GM12878 (cell line): ENCODE results near the gene DMRT2. TPM values are rescaled to one million over a fixed set of nuclear protein-coding genes. Genes with fewer than 3 reads are reported as not detected.
A peak's percentile ranks its signal among the peaks of the same experiment; 100 is the strongest.

ENCODE experiments used
- ATAC-seq: fragments of 200-7000 bp; cut with Tn5 transposase; 3 replicates; pipeline ENCODE4 v1.9.1; 2020; ENCODE audit warnings: mild to moderate bottlenecking, moderate library complexity
- BruUV-seq: library from RNA; stranded (reverse); fragments of 400-500 nt; replicated peaks from 2 replicates; lab custom pipeline; 2021; lab: Mats Ljungman, UMichigan
- CTCF ChIA-PET: fragments of 300-600 bp; sonication (Branson Sonifier 250); formaldehyde crosslinking; extraction: SDS; loops from one replicate; lab custom pipeline; 2021; ENCODE audit warnings: inconsistent platforms; lab: Yijun Ruan, JAX
- POLR2A ChIA-PET: fragments of 350-600 bp; formaldehyde crosslinking; extraction: SDS; loops from one replicate; lab custom pipeline; 2021; ENCODE audit warnings: inconsistent platforms; lab: Charles Lee
- RAD21 ChIA-PET: fragments of 300-600 bp; sonication (Branson Sonifier 250); formaldehyde crosslinking; loops from one replicate; lab custom pipeline; 2023; ENCODE audit warnings: antibody characterized with exemption; ENCODE audit not compliant: unreplicated experiment; lab: Charles Lee
- SMC1A ChIA-PET: fragments of 300-600 bp; sonication (Branson Sonifier 250); formaldehyde crosslinking; loops from one replicate; lab custom pipeline; 2023; ENCODE audit not compliant: unreplicated experiment, uncharacterized antibody; lab: Charles Lee
- DNase-seq: peaks from one replicate; pipeline ENCODE4 v3.0.0-alpha.2; 2011; ENCODE audit warnings: low read depth, low spot score
- FAIRE-seq: peaks from 3 replicates; lab custom pipeline; 2011; peaks lifted over from hg19 to GRCh38; lab: Jason Lieb, UNC
- H2AFZ ChIP-seq: 2 replicates; pipeline ENCODE4 v1.6.0; 2011; ENCODE audit warnings: low read depth, low read length, control low read depth; ENCODE audit not compliant: control insufficient read depth
- H3K27ac ChIP-seq: 2 replicates; pipeline ENCODE4 v1.5.1; 2011; ENCODE audit warnings: control low read depth; ENCODE audit not compliant: control insufficient read depth, insufficient read depth
- H3K27me3 ChIP-seq, 2 experiments: replicated peaks in 1 of 2; 2 replicates each; pipeline versions ENCODE4 v1.6.0 to v1.6.1; 2011; ENCODE audit warnings: low read length in 1 of 2; ENCODE audit not compliant: control insufficient read depth in 2 of 2, insufficient read depth in 2 of 2
- H3K36me3 ChIP-seq, 2 experiments: 2 replicates each; pipeline ENCODE4 v1.5.1; 2011; ENCODE audit warnings: low read length in 1 of 2; ENCODE audit not compliant: control insufficient read depth in 2 of 2, insufficient read depth in 2 of 2
- H3K4me1 ChIP-seq: 2 replicates; pipeline ENCODE4 v1.6.1; 2011; ENCODE audit warnings: mild to moderate bottlenecking, low read length, moderate library complexity, mixed read lengths; ENCODE audit not compliant: control insufficient read depth, insufficient read depth
- H3K4me2 ChIP-seq: 2 replicates; pipeline ENCODE4 v1.6.0; 2011; ENCODE audit warnings: control low read depth; ENCODE audit not compliant: control insufficient read depth, insufficient read depth
- H3K4me3 ChIP-seq: fragments of 200-600 bp; sonication (generic); 2 replicates; pipeline ENCODE4 v1.5.1; 2016
- H3K79me2 ChIP-seq: 2 replicates; pipeline ENCODE4 v1.6.0; 2011; ENCODE audit warnings: low read length; ENCODE audit not compliant: control insufficient read depth, insufficient read depth
- H3K9ac ChIP-seq: 2 replicates; pipeline ENCODE4 v1.8.0; 2011; ENCODE audit warnings: low read length, control low read depth, mixed read lengths; ENCODE audit not compliant: control insufficient read depth, insufficient read depth
- H3K9me3 ChIP-seq: replicated peaks from 3 replicates; pipeline ENCODE4 v1.5.1; 2011; ENCODE audit warnings: mild to moderate bottlenecking, low read length; ENCODE audit not compliant: control insufficient read depth, insufficient read depth
- H4K20me1 ChIP-seq: 2 replicates; pipeline ENCODE4 v1.6.0; 2011; ENCODE audit not compliant: control insufficient read depth, insufficient read depth
- BACH1 ChIP-seq: fragments of 450-650 bp; IDR thresholded peaks from 2 replicates; pipeline ENCODE4 v1.6.1; 2017; ENCODE audit warnings: mild to moderate bottlenecking, borderline replicate concordance
- BHLHE40 ChIP-seq, 2 experiments: fragments of 450-650 bp in 1 of 2; IDR thresholded peaks; 2 replicates each; pipeline ENCODE4 v1.6.1; 2011 to 2017; ENCODE audit warnings: low read depth in 2 of 2, borderline replicate concordance in 1 of 2, improper control_type of control experiment in 1 of 2, low read length in 1 of 2, mild to moderate bottlenecking in 1 of 2
- DPF2 ChIP-seq: fragments of 450-650 bp; IDR thresholded peaks from 2 replicates; pipeline ENCODE4 v1.6.1; 2017; ENCODE audit warnings: mild to moderate bottlenecking
- EP300 ChIP-seq, 2 experiments: fragments of 150-350 bp in 1 of 2; IDR thresholded peaks; 2 replicates each; pipeline ENCODE4 v1.6.1; 2011 to 2012; ENCODE audit warnings: low read depth in 2 of 2, low read length in 2 of 2, borderline replicate concordance in 1 of 2, improper control_type of control experiment in 1 of 2, inconsistent platforms in 1 of 2; ENCODE audit not compliant: control insufficient read depth in 1 of 2
- IKZF2 ChIP-seq, 2 experiments: fragments of 450-650 bp; IDR thresholded peaks; 2 replicates each; pipeline ENCODE4 v1.6.1; 2017; ENCODE audit warnings: mild to moderate bottlenecking in 2 of 2, moderate library complexity in 2 of 2
- MEF2B ChIP-seq: fragments of 450-650 bp; IDR thresholded peaks from 2 replicates; pipeline ENCODE4 v1.6.1; 2018; ENCODE audit warnings: mild to moderate bottlenecking, moderate library complexity; ENCODE audit not compliant: partially characterized antibody, poor library complexity, severe bottlenecking
- NBN ChIP-seq: fragments of 450-650 bp; IDR thresholded peaks from 2 replicates; pipeline ENCODE4 v1.6.1; 2016
- NR2F1 ChIP-seq: fragments of 450-650 bp; conservative IDR thresholded peaks from 2 replicates; pipeline ENCODE4 v1.6.1; 2017; ENCODE audit warnings: mild to moderate bottlenecking
- PRDM15 ChIP-seq: fragments of 450-650 bp; formaldehyde crosslinking; IDR thresholded peaks from 2 replicates; pipeline ENCODE4 v1.4.0; 2020; ENCODE audit warnings: mild to moderate bottlenecking, moderate library complexity
- RAD51 ChIP-seq: fragments of 450-650 bp; IDR thresholded peaks from 2 replicates; pipeline ENCODE4 v1.6.1; 2016; ENCODE audit warnings: moderate library complexity, mild to moderate bottlenecking, inconsistent platforms
- RUNX3 ChIP-seq: IDR thresholded peaks from 2 replicates; pipeline ENCODE4 v1.6.1; 2012; ENCODE audit warnings: low read length, inconsistent platforms
- SPI1 ChIP-seq: IDR thresholded peaks from 2 replicates; pipeline ENCODE4 v1.6.1; 2011; ENCODE audit warnings: low read depth, mild to moderate bottlenecking, low read length, moderate library complexity, borderline replicate concordance; ENCODE audit not compliant: insufficient read depth
- ZNF24 ChIP-seq: fragments of 450-650 bp; IDR thresholded peaks from 2 replicates; pipeline ENCODE4 v1.6.1; 2017; ENCODE audit warnings: antibody characterized with exemption, mild to moderate bottlenecking
- ZNF274 ChIP-seq: IDR thresholded peaks from one replicate; pipeline ENCODE4 v1.8.0; 2011; ENCODE audit not compliant: insufficient read length, insufficient read depth
- WGBS: methylation state at CpG from one replicate; pipeline ENCODE4 v1.1.6; 2016; ENCODE audit warnings: low lambda C conversion rate; ENCODE audit not compliant: insufficient replicate concordance, insufficient coverage; ENCODE audit errors: missing lambda C conversion rate; 5-methylcytosine and 5-hydroxymethylcytosine counted together
- in situ Hi-C: fragments of 300-500 bp; cut with MboI; formaldehyde crosslinking; loops from 9 replicates; pipeline ENCODE4 v1.14.3; 2018; ENCODE audit warnings: mixed read lengths
- intact Hi-C: fragments of 100-400 bp; cut with micrococcal nuclease; formaldehyde crosslinking; loops from one replicate; pipeline ENCODE4 v1.14.2; 2022; ENCODE audit not compliant: unreplicated experiment
- polyA plus RNA-seq, 11 experiments: library from polyadenylated mRNA; depleted of rRNA in 4 of 11; unstranded in 6 of 11; stranded (reverse) in 5 of 11; fragments of >200 nt; fragmentation: Nextera tagmentation in 4 of 11; fragmentation: Illumina TruSeq in 1 of 11; extraction: Ambion mirVana in 4 of 11; extraction: Trizol in 1 of 11; gene quantifications; 1 replicate in 1 of 11; 2 replicates in 10 of 11; pipeline versions ENCODE4 v1.2.1 to v1.2.3, GENCODE V29; 2011 to 2016; ENCODE audit warnings: inconsistent platforms in 2 of 11, missing spikeins in 2 of 11, low read depth in 1 of 11
- total RNA-seq, 4 experiments: library from RNA; depleted of rRNA in 3 of 4; stranded (reverse); fragments of >200 nt in 3 of 4; fragmentation: Illumina TruSeq in 1 of 4; extraction: Trizol in 1 of 4; gene quantifications; 2 replicates each; pipeline versions ENCODE4 v1.2.1 to v1.2.3, GENCODE V29; 2013 to 2021
- TF ChIP-seq, protein P1 (sequence below): IDR thresholded peaks from 2 replicates; pipeline ENCODE4 v1.6.1; 2012; ENCODE audit warnings: improper control_type of control experiment, low read depth, low read length; ENCODE audit not compliant: insufficient replicate concordance

Gene DMRT2
- total and polyA plus RNA-seq, 10 of the 15 experiments (the other 5 are each of a cell fraction or from before 2014, with no cell fraction given): 0.08 to 50.2 (median 0.69) TPM

GRCh38 chr9:1087120-1087881 is 37.1 kb downstream of the DMRT2 start:
- ChIA-PET SMC1A (interaction anchor here (1.3 to 1.7 kb wide), 2 partner anchors 11 to 33 kb away, joined by 3 to 7 read pairs; no protein-coding TSS in a partner anchor), CTCF (no interaction called here), POLR2A (no interaction called here), RAD21 (interaction anchor here (1.3 kb wide), 1 partner anchor 12 kb away, joined by 3 read pairs; no protein-coding TSS in a partner anchor)
- H3K36me3 ChIP-seq: no peaks in the 10 kb centered on the region
- no peak overlapping the region for H3K27ac ChIP-seq
- H4K20me1 ChIP-seq: no peaks in the 10 kb centered on the region
- no peak for FAIRE-seq
- no TSS peak for BruUV-seq
- ATAC-seq: peak; percentile 90
- no peak overlapping the region for H3K4me3 ChIP-seq
- H3K4me1 ChIP-seq: no peaks in the 10 kb centered on the region
- H3K27me3 ChIP-seq: no peaks in the 10 kb centered on the region
- H3K9ac ChIP-seq: no peak overlapping the region
- intact Hi-C loops (no loop called here), in situ Hi-C loops (no loop called here)
- no peak overlapping the region for H3K4me2 ChIP-seq
- H3K79me2 ChIP-seq: no peaks in the 10 kb centered on the region
- no peaks in the 10 kb centered on the region for H3K9me3 ChIP-seq
- peak; percentile 8 for DNase-seq
- H2AFZ ChIP-seq: no peak overlapping the region
- 59% methylated on average over 7 of the region's 7 CpGs for WGBS
- TF ChIP-seq DPF2 (peak; percentile 82), RUNX3 (no peak), BACH1 (peak; percentile 15; the same call in 1 of the 2 replicates), EP300 (IDR thresholded peaks at IDR 0.05; ENCODE audit: borderline replicate concordance in 1 of 2, control insufficient read depth in 1 of 2, low read depth in 2 of 2, low read length in 2 of 2) (peak in 1 of 2 experiments; percentile 71; a peak in 2 of 4 replicates), NBN (peak; percentile 68; the same call in 1 of the 2 replicates), NR2F1 (no peak), BHLHE40 (IDR thresholded peaks at IDR 0.05; ENCODE audit: borderline replicate concordance in 1 of 2, low read depth in 2 of 2, low read length in 1 of 2) (no peak), ZNF24 (peak; percentile 99), IKZF2 (IDR thresholded peaks at IDR 0.05) (peak; percentile 72 to 81; a peak in 2 of 4 replicates), RAD51 (no peak), SPI1 (peak; percentile 83; the same call in 1 of the 2 replicates), ZNF274 (no peak), MEF2B (peak; percentile 39), PRDM15 (no peak)
- TF ChIP-seq, protein P1, sequence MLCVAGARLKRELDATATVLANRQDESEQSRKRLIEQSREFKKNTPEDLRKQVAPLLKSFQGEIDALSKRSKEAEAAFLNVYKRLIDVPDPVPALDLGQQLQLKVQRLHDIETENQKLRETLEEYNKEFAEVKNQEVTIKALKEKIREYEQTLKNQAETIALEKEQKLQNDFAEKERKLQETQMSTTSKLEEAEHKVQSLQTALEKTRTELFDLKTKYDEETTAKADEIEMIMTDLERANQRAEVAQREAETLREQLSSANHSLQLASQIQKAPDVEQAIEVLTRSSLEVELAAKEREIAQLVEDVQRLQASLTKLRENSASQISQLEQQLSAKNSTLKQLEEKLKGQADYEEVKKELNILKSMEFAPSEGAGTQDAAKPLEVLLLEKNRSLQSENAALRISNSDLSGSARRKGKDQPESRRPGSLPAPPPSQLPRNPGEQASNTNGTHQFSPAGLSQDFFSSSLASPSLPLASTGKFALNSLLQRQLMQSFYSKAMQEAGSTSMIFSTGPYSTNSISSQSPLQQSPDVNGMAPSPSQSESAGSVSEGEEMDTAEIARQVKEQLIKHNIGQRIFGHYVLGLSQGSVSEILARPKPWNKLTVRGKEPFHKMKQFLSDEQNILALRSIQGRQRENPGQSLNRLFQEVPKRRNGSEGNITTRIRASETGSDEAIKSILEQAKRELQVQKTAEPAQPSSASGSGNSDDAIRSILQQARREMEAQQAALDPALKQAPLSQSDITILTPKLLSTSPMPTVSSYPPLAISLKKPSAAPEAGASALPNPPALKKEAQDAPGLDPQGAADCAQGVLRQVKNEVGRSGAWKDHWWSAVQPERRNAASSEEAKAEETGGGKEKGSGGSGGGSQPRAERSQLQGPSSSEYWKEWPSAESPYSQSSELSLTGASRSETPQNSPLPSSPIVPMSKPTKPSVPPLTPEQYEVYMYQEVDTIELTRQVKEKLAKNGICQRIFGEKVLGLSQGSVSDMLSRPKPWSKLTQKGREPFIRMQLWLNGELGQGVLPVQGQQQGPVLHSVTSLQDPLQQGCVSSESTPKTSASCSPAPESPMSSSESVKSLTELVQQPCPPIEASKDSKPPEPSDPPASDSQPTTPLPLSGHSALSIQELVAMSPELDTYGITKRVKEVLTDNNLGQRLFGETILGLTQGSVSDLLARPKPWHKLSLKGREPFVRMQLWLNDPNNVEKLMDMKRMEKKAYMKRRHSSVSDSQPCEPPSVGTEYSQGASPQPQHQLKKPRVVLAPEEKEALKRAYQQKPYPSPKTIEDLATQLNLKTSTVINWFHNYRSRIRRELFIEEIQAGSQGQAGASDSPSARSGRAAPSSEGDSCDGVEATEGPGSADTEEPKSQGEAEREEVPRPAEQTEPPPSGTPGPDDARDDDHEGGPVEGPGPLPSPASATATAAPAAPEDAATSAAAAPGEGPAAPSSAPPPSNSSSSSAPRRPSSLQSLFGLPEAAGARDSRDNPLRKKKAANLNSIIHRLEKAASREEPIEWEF: peak; percentile 18
